SK-N-SH (cell line): ENCODE measurements around the gene DPYSL5.

Source experiments
- CHD2 ChIP-seq: fragments of 150-350 bp; IDR thresholded peaks from 2 replicates; pipeline ENCODE4 v1.6.1; 2018; ENCODE audit warnings: low read length; ENCODE audit not compliant: partially characterized antibody
- EP300 ChIP-seq, 2 experiments: IDR thresholded peaks; 2 replicates each; pipeline versions ENCODE4 v1.4.0 to v1.6.1; 2012; ENCODE audit warnings: borderline replicate concordance in 1 of 2, low read depth in 1 of 2, low read length in 1 of 2
- JUND ChIP-seq: IDR thresholded peaks from 2 replicates; pipeline ENCODE4 v1.4.0; 2012
- NRF1 ChIP-seq: IDR thresholded peaks from 2 replicates; pipeline ENCODE4 v1.6.1; 2012; ENCODE audit warnings: low read depth, mild to moderate bottlenecking, low read length
- RXRA ChIP-seq: IDR thresholded peaks from 2 replicates; pipeline ENCODE4 v1.4.0; 2012; ENCODE audit warnings: low read depth, mild to moderate bottlenecking, borderline replicate concordance
- SIN3A ChIP-seq: IDR thresholded peaks from 2 replicates; pipeline ENCODE4 v1.6.1; 2012; ENCODE audit warnings: low read depth, mild to moderate bottlenecking, low read length, moderate library complexity, borderline replicate concordance
- SMC3 ChIP-seq: IDR thresholded peaks from 2 replicates; pipeline ENCODE4 v1.6.1; 2012; ENCODE audit warnings: low read depth, low read length, improper control_type of control experiment
- TEAD4 ChIP-seq: IDR thresholded peaks from 2 replicates; pipeline ENCODE4 v1.4.0; 2012; ENCODE audit warnings: mild to moderate bottlenecking, borderline replicate concordance; ENCODE audit not compliant: insufficient read depth
- YY1 ChIP-seq: IDR thresholded peaks from 2 replicates; pipeline ENCODE4 v1.4.0; 2012; ENCODE audit warnings: low read depth, mild to moderate bottlenecking
- TF ChIP-seq, protein P1 (sequence below): fragments of 200-600 bp; sonication (generic); IDR thresholded peaks from 2 replicates; pipeline ENCODE4 v1.6.1; 2017; ENCODE audit warnings: antibody characterized with exemption, mild to moderate bottlenecking, moderate library complexity
- TF ChIP-seq, protein P2 (sequence below): fragments of 150-350 bp; IDR thresholded peaks from 2 replicates; pipeline ENCODE4 v1.6.1; 2017; ENCODE audit warnings: antibody characterized with exemption, low read length, low read depth, borderline replicate concordance
- TF ChIP-seq, protein P3 (sequence below): IDR thresholded peaks from 2 replicates; pipeline ENCODE4 v1.4.0; 2012; ENCODE audit warnings: low read depth

DNA sequence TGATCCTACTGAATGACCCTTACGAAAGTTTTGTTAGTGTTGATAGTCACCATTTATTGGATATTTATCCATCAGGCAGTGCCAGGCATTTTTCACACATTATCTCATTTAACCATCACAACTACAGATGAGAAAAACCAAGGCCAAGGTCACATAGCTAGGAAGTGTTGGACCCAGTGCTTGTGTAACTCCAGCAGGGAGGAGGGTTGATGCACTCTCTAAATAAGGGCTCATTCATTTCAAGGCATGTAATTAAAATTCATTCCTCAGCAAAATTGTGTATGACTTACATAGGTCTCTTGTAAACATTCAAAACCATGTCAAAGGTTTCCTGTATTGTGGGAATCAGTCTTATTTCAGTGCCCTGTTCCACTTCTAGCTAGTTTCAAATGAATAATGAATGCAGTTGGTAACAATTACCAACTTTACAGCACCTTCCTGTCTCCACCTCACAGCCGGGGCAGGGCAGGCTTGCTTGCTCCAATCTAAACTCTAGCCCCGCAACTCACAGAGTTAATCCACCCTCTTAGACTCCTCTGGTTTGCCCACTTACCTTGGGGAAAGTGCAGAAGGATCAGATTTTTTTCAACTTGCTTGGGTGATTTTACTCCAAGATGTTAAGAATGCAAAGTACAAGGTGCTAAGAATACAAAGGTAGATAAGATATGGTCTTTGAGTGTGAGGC, 116.7 kb downstream of the DPYSL5 start:
- TF ChIP-seq, protein P1, sequence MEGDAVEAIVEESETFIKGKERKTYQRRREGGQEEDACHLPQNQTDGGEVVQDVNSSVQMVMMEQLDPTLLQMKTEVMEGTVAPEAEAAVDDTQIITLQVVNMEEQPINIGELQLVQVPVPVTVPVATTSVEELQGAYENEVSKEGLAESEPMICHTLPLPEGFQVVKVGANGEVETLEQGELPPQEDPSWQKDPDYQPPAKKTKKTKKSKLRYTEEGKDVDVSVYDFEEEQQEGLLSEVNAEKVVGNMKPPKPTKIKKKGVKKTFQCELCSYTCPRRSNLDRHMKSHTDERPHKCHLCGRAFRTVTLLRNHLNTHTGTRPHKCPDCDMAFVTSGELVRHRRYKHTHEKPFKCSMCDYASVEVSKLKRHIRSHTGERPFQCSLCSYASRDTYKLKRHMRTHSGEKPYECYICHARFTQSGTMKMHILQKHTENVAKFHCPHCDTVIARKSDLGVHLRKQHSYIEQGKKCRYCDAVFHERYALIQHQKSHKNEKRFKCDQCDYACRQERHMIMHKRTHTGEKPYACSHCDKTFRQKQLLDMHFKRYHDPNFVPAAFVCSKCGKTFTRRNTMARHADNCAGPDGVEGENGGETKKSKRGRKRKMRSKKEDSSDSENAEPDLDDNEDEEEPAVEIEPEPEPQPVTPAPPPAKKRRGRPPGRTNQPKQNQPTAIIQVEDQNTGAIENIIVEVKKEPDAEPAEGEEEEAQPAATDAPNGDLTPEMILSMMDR, result no peak
- no peak for TF ChIP-seq TEAD4
- TF ChIP-seq RXRA, result no peak
- TF ChIP-seq EP300 (IDR thresholded peaks at IDR 0.05; ENCODE audit: borderline replicate concordance in 1 of 2, low read depth in 1 of 2, low read length in 1 of 2), result no peak
- TF ChIP-seq YY1, result no peak
- no peak for TF ChIP-seq CHD2
- TF ChIP-seq, protein P2, sequence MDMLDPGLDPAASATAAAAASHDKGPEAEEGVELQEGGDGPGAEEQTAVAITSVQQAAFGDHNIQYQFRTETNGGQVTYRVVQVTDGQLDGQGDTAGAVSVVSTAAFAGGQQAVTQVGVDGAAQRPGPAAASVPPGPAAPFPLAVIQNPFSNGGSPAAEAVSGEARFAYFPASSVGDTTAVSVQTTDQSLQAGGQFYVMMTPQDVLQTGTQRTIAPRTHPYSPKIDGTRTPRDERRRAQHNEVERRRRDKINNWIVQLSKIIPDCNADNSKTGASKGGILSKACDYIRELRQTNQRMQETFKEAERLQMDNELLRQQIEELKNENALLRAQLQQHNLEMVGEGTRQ, result no peak
- no peak for TF ChIP-seq JUND
- TF ChIP-seq, protein P3, sequence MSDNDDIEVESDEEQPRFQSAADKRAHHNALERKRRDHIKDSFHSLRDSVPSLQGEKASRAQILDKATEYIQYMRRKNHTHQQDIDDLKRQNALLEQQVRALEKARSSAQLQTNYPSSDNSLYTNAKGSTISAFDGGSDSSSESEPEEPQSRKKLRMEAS, result no peak
- TF ChIP-seq SIN3A, result no peak
- no peak for TF ChIP-seq SMC3
- no peak for TF ChIP-seq NRF1
